Measurements from ENCODE around the gene UBR3. TPM values are rescaled to one million over a fixed set of nuclear protein-coding genes. Genes with fewer than 3 reads are reported as not detected.

Gene UBR3
- total and polyA plus RNA-seq, 2 of the 4 experiments (the other 2 are of a cell fraction) = 10.0 to 33.9 TPM

DNA sequence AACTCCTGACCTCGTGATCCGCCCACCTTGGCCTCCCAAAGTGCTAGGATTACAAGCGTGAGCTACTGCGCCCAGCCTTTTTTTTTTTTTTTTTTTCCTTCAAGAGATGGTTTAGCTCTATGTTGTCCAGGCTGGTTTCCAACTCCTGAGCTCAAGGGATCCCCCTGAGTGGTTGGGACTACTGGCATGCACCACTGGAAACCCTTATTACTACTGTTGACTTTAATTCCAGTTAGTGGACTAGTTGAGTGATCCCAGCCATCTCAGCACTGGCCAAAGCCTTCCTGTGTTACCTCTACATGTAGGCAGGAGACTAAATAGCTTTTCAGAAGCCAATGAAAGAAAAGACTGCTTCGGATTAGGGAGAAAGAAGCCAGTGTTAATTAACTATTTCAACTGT lies 36.7 kb upstream of the UBR3 start:
- Histone ChIP-seq H3K4ac (ENCODE audit: low read depth, low read length) (no peak overlapping the region), H3K56ac (ENCODE audit: extremely low read depth, insufficient read depth, low read length) (no peak overlapping the region), H3K4me2 (ENCODE audit: low read depth, low read length) (no peak overlapping the region), H3K9me1 (ENCODE audit: insufficient read depth, low read length) (no peaks in the 10 kb centered on the region), H4K5ac (ENCODE audit: low read depth, low read length) (no peak overlapping the region), H4K20me1 (ENCODE audit: insufficient read depth, low read length) (no peaks in the 10 kb centered on the region), H3K18ac (ENCODE audit: low read depth, low read length) (no peak overlapping the region), H2BK15ac (ENCODE audit: low read depth, low read length) (no peak overlapping the region), H3K36me3 (ENCODE audit: control insufficient read depth, insufficient read depth, low read length) (no peaks in the 10 kb centered on the region), H3K27ac (ENCODE audit: insufficient read depth, low read length) (no peak overlapping the region), H2BK20ac (ENCODE audit: low read depth, low read length) (no peak overlapping the region), H2BK120ac (ENCODE audit: low read depth, low read length) (no peak overlapping the region), H2BK5ac (ENCODE audit: low read depth, low read length, poor library complexity, severe bottlenecking) (no peak overlapping the region), H4K8ac (ENCODE audit: low read depth in 2 of 2, low read length in 2 of 2) (no peak overlapping the region), H3K9me3 (ENCODE audit: control insufficient read depth, insufficient read depth, low read length) (no peaks in the 10 kb centered on the region), H3K79me1 (ENCODE audit: low read depth in 1 of 2, low read length in 2 of 2) (no peaks in the 10 kb centered on the region), H2AK5ac (ENCODE audit: low read depth, low read length) (no peak overlapping the region), H2AK9ac (replicated peaks; ENCODE audit: low read depth, low read length, poor library complexity) (no peak overlapping the region), H3K27me3 (ENCODE audit: control insufficient read depth, insufficient read depth, low read length) (no peaks in the 10 kb centered on the region), H3K9ac (ENCODE audit: low read depth, low read length) (no peak overlapping the region), H4K91ac (ENCODE audit: insufficient read depth, low read depth, low read length) (no peak overlapping the region), H3K14ac (replicated peaks; ENCODE audit: low read depth, low read length) (no peak overlapping the region), H3K23ac (ENCODE audit: low read depth, low read length) (no peak overlapping the region), H3K4me3 (ENCODE audit: insufficient read depth, low read depth, low read length) (no peak overlapping the region), H3K4me1 (ENCODE audit: control insufficient read depth, insufficient read depth, low read length) (no peaks in the 10 kb centered on the region), H2AFZ (replicated peaks; ENCODE audit: low read length, poor library complexity) (no peak overlapping the region)
- DNase-seq = no peak
- intact Hi-C loops (cut with micrococcal nuclease) = loop anchor here (5.0 to 10.0 kb wide), 2 partner anchors 216 to 263 kb away; partner anchors contain the start of gene FASTKD1
- in situ Hi-C loops (cut with MboI; ENCODE audit: low sequenced_read_pairs) = no loop called here
- dilution Hi-C loops (cut with HindIII; ENCODE audit: low sequenced_read_pairs, unreplicated experiment) = no loop called here
- WGBS, 2 experiments (ENCODE audit: extremely low coverage in 2 of 2, insufficient read length in 1 of 2) = no CpG with 5 or more reads among the region's 5 CpGs
- ATAC-seq (ENCODE audit: low read depth) = no peak
- POLR2A ChIA-PET (ENCODE audit: unreplicated experiment) = no interaction called here
- TF ChIP-seq BHLHE40 (IDR thresholded peaks at IDR 0.05; ENCODE audit: low read depth, low read length) = no peak
- TF ChIP-seq MAZ (IDR thresholded peaks at IDR 0.05; ENCODE audit: borderline replicate concordance, low read depth, low read length) = no peak
- TF ChIP-seq MXI1 (IDR thresholded peaks at IDR 0.05; ENCODE audit: borderline replicate concordance, low read depth, low read length) = no peak
- TF ChIP-seq, protein P1, sequence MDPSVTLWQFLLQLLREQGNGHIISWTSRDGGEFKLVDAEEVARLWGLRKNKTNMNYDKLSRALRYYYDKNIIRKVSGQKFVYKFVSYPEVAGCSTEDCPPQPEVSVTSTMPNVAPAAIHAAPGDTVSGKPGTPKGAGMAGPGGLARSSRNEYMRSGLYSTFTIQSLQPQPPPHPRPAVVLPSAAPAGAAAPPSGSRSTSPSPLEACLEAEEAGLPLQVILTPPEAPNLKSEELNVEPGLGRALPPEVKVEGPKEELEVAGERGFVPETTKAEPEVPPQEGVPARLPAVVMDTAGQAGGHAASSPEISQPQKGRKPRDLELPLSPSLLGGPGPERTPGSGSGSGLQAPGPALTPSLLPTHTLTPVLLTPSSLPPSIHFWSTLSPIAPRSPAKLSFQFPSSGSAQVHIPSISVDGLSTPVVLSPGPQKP (IDR thresholded peaks at IDR 0.05; ENCODE audit: borderline replicate concordance, low read depth, low read length) = no peak
- TF ChIP-seq, protein P2, sequence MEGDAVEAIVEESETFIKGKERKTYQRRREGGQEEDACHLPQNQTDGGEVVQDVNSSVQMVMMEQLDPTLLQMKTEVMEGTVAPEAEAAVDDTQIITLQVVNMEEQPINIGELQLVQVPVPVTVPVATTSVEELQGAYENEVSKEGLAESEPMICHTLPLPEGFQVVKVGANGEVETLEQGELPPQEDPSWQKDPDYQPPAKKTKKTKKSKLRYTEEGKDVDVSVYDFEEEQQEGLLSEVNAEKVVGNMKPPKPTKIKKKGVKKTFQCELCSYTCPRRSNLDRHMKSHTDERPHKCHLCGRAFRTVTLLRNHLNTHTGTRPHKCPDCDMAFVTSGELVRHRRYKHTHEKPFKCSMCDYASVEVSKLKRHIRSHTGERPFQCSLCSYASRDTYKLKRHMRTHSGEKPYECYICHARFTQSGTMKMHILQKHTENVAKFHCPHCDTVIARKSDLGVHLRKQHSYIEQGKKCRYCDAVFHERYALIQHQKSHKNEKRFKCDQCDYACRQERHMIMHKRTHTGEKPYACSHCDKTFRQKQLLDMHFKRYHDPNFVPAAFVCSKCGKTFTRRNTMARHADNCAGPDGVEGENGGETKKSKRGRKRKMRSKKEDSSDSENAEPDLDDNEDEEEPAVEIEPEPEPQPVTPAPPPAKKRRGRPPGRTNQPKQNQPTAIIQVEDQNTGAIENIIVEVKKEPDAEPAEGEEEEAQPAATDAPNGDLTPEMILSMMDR (conservative IDR thresholded peaks at IDR 0.05; ENCODE audit: low read depth, low read length) = no peak
- BruUV-seq (replicated peaks) = no TSS peak
- CTCF ChIA-PET = interaction anchor here (1.1 kb wide), 1 partner anchor 14 kb away, joined by 6 read pairs; no protein-coding TSS in a partner anchor
